Measurements from ENCODE around the gene ASMT. TPM values are rescaled to one million over a fixed set of nuclear protein-coding genes. Genes with fewer than 3 reads are reported as not detected.

Gene ASMT
- total and polyA plus RNA-seq, 10 of the 15 experiments (the other 5 are each of a cell fraction or from before 2014, with no cell fraction given), result 0.18 to 0.29 TPM; not detected in 8

DNA sequence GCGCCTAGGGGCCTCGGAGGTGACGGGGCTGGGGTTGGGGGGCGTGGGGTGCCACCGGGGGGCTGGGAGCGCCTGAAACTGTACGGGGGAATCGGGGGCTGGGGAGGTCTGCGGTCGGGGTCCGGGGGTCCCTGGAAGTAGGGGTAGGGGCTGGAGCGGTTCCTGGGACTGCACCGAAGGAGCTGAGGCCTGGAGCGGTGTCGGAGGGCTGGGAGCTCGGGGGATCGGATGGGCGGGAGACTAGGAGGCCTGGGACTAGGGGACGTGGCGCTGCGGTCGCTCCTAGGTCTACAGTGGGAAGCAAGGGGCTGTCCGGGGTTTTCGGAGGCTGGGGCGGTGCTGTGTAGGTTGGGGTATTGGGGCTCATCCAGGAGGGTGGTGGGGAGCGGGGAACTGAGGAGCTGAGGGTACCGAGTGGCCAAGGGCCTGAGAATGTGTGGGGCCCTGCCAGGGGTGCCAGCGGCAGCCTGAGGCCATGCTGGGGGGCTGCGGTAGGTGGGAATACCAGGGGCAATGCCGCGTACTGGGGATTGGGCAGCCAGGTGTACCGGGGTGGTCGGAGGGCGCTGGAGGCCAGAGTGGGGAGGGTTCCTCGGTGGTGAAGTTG, 22.9 kb upstream of the ASMT start (continued):
- TF ChIP-seq ZNF592 (IDR thresholded peaks at IDR 0.05), result no peak
- no peak; the same call in none of the 2 replicates for TF ChIP-seq POLR2AphosphoS5 (IDR thresholded peaks at IDR 0.05; ENCODE audit: low read length)
- no peak for TF ChIP-seq RAD51 (IDR thresholded peaks at IDR 0.05)
- TF ChIP-seq, protein P1, sequence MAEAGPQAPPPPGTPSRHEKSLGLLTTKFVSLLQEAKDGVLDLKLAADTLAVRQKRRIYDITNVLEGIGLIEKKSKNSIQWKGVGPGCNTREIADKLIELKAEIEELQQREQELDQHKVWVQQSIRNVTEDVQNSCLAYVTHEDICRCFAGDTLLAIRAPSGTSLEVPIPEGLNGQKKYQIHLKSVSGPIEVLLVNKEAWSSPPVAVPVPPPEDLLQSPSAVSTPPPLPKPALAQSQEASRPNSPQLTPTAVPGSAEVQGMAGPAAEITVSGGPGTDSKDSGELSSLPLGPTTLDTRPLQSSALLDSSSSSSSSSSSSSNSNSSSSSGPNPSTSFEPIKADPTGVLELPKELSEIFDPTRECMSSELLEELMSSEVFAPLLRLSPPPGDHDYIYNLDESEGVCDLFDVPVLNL (IDR thresholded peaks at IDR 0.05; ENCODE audit: low read depth, low read length), result no peak
- 0 out of 4 replicates have a peak, but pooled peaks of 1 of the 2 experiments have one; percentile 2 for TF ChIP-seq IKZF2 (IDR thresholded peaks at IDR 0.05)
- no peak for TF ChIP-seq CBX3 (IDR thresholded peaks at IDR 0.05; ENCODE audit: borderline replicate concordance, low read depth)
- TF ChIP-seq, protein P2, sequence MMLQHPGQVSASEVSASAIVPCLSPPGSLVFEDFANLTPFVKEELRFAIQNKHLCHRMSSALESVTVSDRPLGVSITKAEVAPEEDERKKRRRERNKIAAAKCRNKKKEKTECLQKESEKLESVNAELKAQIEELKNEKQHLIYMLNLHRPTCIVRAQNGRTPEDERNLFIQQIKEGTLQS (IDR thresholded peaks at IDR 0.05; ENCODE audit: borderline replicate concordance, extremely low read depth, low read depth, low read length), result no peak
- no peak for TF ChIP-seq ZNF207 (IDR thresholded peaks at IDR 0.05; ENCODE audit: borderline replicate concordance)
- no peak for TF ChIP-seq EZH2 (IDR thresholded peaks at IDR 0.05; ENCODE audit: borderline replicate concordance, control insufficient read depth, low read depth, low read length)
- TF ChIP-seq POLR2A (IDR thresholded peaks at IDR 0.05; ENCODE audit: low read depth, low read length), result peak; percentile 54; the same call in 1 of the 2 replicates
- TF ChIP-seq, protein P3, sequence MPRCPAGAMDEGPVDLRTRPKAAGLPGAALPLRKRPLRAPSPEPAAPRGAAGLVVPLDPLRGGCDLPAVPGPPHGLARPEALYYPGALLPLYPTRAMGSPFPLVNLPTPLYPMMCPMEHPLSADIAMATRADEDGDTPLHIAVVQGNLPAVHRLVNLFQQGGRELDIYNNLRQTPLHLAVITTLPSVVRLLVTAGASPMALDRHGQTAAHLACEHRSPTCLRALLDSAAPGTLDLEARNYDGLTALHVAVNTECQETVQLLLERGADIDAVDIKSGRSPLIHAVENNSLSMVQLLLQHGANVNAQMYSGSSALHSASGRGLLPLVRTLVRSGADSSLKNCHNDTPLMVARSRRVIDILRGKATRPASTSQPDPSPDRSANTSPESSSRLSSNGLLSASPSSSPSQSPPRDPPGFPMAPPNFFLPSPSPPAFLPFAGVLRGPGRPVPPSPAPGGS (IDR thresholded peaks at IDR 0.05; ENCODE audit: borderline replicate concordance, insufficient read depth, low read depth, low read length, poor library complexity, severe bottlenecking), result no peak
- TF ChIP-seq HDAC6 (IDR thresholded peaks at IDR 0.05; ENCODE audit: unreplicated experiment), result peak; percentile 7
- TF ChIP-seq SREBF2 (IDR thresholded peaks at IDR 0.05; ENCODE audit: low read length), result no peak
